Vagina (tissue), 2 donors: ENCODE measurements around the gene DDX27.

Source experiments
- CTCF ChIP-seq, 3 experiments: fragments of 450-650 bp in 2 of 3; fragments of 200-600 bp in 1 of 3; sonication (generic) in 1 of 3; IDR thresholded peaks; one replicate each; pipeline ENCODE4 v1.5.1; 2017 to 2019; ENCODE audit warnings: antibody characterized with exemption in 3 of 3, mild to moderate bottlenecking in 2 of 3, moderate library complexity in 2 of 3
- POLR2A ChIP-seq, 2 donors: fragments of 450-650 bp; IDR thresholded peaks; one replicate each; pipeline ENCODE4 v1.6.1; 2017; ENCODE audit warnings: antibody characterized with exemption in 2 of 2, mild to moderate bottlenecking in 2 of 2, moderate library complexity in 2 of 2
- POLR2AphosphoS5 ChIP-seq, 2 donors: sonication (generic); formaldehyde crosslinking; IDR thresholded peaks; one replicate each; pipeline ENCODE4 v1.9.0; 2017; ENCODE audit warnings: antibody characterized with exemption in 2 of 2, mild to moderate bottlenecking in 2 of 2, low read depth in 1 of 2; ENCODE audit not compliant: insufficient read depth in 1 of 2

GRCh38 chr20:49283703-49284625, 64.7 kb downstream of the DDX27 start:
- TF ChIP-seq CTCF (IDR thresholded peaks at IDR 0.05) = no peak
- TF ChIP-seq POLR2AphosphoS5 (IDR thresholded peaks at IDR 0.05; ENCODE audit: insufficient read depth in 1 of 2, low read depth in 1 of 2) = no peak
- TF ChIP-seq POLR2A (IDR thresholded peaks at IDR 0.05) = no peak
